ENCODE measurements around the gene XIRP2. TPM values are rescaled to one million over a fixed set of nuclear protein-coding genes. Genes with fewer than 3 reads are reported as not detected.

Gene XIRP2
- total RNA-seq, 1 experiment from 2014 or later = not detected

DNA sequence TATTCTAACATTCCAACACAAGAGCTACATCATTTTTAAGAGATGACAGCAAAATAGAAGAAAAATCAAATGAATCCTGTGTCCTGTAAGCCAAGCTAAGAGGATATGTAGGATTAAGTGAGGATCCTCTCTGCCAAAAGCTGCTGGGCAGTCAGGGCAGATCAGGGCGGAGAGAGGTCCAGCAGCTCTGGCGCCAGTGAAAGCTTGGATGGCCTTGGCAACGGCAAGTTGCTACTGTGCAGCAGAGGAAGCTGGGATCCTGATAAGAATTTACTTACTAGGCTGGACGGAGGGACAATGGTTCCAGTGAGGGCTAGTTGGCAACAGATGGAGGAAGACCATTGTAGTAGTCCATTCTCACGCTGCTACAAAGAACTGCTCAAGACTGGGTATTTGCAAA is 391.5 kb downstream of the XIRP2 start:
- intact Hi-C loops (cut with micrococcal nuclease) = no loop called here
- POLR2A ChIA-PET = no interaction called here
- CTCF ChIA-PET = no interaction called here
- H3K79me2 ChIP-seq (ENCODE audit: insufficient read depth, low read length) = no peaks in the 10 kb centered on the region
- no peak overlapping the region for H3K27ac ChIP-seq (ENCODE audit: low read depth, low read length)
- RAD21 ChIA-PET (ENCODE audit: low non-redundant PET in 1 of 2, low total read pairs in 2 of 2, uncharacterized antibody in 2 of 2, unreplicated experiment in 2 of 2) = no interaction called here
- no peak for TF ChIP-seq POLR2AphosphoS5 (IDR thresholded peaks at IDR 0.05; ENCODE audit: low read depth, low read length)
- no peak for TF ChIP-seq EZH2phosphoT487 (IDR thresholded peaks at IDR 0.05; ENCODE audit: borderline replicate concordance)
- TF ChIP-seq EZH2 (IDR thresholded peaks at IDR 0.05) = no peak
- no peaks in the 10 kb centered on the region for H3K9me3 ChIP-seq (ENCODE audit: control insufficient read depth in 1 of 2, insufficient read depth in 1 of 2, low read depth in 1 of 2, low read length in 2 of 2)
- H3K36me3 ChIP-seq (ENCODE audit: control insufficient read depth in 1 of 2, insufficient read depth in 2 of 2, low read length in 2 of 2) = no peaks in the 10 kb centered on the region
- BruUV-seq (replicated peaks) = no TSS peak
- no peaks in the 10 kb centered on the region for H3K27me3 ChIP-seq (ENCODE audit: insufficient read depth, low read length)
- H3K4me2 ChIP-seq (ENCODE audit: low read length) = no peak overlapping the region
- H3K9ac ChIP-seq (ENCODE audit: low read length) = no peak overlapping the region
- no peak overlapping the region for H2AFZ ChIP-seq (ENCODE audit: low read depth, low read length, poor library complexity, severe bottlenecking)
- no peak overlapping the region for H3K4me3 ChIP-seq (replicated peaks in 1 of 2; ENCODE audit: low read depth in 1 of 2, low read length in 2 of 2)
- no peaks in the 10 kb centered on the region for H4K20me1 ChIP-seq (ENCODE audit: insufficient read depth)
- ATAC-seq (no peak), DNase-seq (ENCODE audit: low read depth, low spot score) (no peak)
- no peaks in the 10 kb centered on the region for H3K4me1 ChIP-seq (ENCODE audit: control insufficient read depth in 1 of 2, insufficient read depth in 2 of 2, low read length in 2 of 2)
- H3K9me2 ChIP-seq (ENCODE audit: insufficient read depth) = no peaks in the 10 kb centered on the region

DNA sequence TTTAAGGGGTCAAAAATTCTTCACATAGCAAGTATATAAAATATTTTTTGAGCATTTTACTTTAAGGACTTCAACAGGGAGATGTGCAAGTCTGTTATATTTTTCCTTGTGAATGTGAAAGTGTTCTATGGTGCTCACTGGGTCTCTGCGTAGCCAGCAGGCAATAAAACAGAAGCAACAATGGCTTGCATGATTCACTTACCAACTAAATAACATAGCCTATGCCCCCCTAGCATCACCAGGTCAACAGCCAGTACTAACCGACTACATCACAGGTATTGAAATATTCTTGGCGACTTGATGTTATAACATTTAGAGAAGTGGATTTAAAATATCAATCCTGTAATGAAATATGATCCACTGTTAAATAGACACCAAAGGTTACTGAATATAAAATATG is 398.9 kb downstream of the XIRP2 start:
- ATAC-seq = no peak

More for the DNA sequence above, 398.9 kb downstream of the XIRP2 start:
- H3K9ac ChIP-seq (ENCODE audit: low read length) = no peak overlapping the region
- no peaks in the 10 kb centered on the region for H4K20me1 ChIP-seq (ENCODE audit: insufficient read depth)
- DNase-seq (ENCODE audit: low read depth, low spot score) = no peak
- no TSS peak for BruUV-seq (replicated peaks)
- POLR2A ChIA-PET = no interaction called here
- RAD21 ChIA-PET (ENCODE audit: low non-redundant PET in 1 of 2, low total read pairs in 2 of 2, uncharacterized antibody in 2 of 2, unreplicated experiment in 2 of 2) = no interaction called here
- H3K27ac ChIP-seq (ENCODE audit: low read depth, low read length) = no peak overlapping the region
- CTCF ChIA-PET = no interaction called here
- H2AFZ ChIP-seq (ENCODE audit: low read depth, low read length, poor library complexity, severe bottlenecking) = no peak overlapping the region
- no peak overlapping the region for H3K4me2 ChIP-seq (ENCODE audit: low read length)
- H3K79me2 ChIP-seq (ENCODE audit: insufficient read depth, low read length) = no peaks in the 10 kb centered on the region
- H3K9me3 ChIP-seq (ENCODE audit: control insufficient read depth in 1 of 2, insufficient read depth in 1 of 2, low read depth in 1 of 2, low read length in 2 of 2) = no peaks in the 10 kb centered on the region
- no peaks in the 10 kb centered on the region for H3K9me2 ChIP-seq (ENCODE audit: insufficient read depth)
- TF ChIP-seq EGR1 (IDR thresholded peaks at IDR 0.05; ENCODE audit: low read depth) = no peak
- TF ChIP-seq, protein P1, sequence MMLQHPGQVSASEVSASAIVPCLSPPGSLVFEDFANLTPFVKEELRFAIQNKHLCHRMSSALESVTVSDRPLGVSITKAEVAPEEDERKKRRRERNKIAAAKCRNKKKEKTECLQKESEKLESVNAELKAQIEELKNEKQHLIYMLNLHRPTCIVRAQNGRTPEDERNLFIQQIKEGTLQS (IDR thresholded peaks at IDR 0.05) = no peak
- no peak for TF ChIP-seq CBX3 (IDR thresholded peaks at IDR 0.05; ENCODE audit: low read depth)
- no peak for TF ChIP-seq ELF1 (IDR thresholded peaks at IDR 0.05; ENCODE audit: borderline replicate concordance, low read depth)
- TF ChIP-seq CEBPB (IDR thresholded peaks at IDR 0.05; ENCODE audit: low read depth) = no peak
- TF ChIP-seq RAD21 (IDR thresholded peaks at IDR 0.05; ENCODE audit: low read depth) = no peak
- no peak for TF ChIP-seq ZFX (IDR thresholded peaks at IDR 0.05)
- no peak for TF ChIP-seq EZH2phosphoT487 (IDR thresholded peaks at IDR 0.05; ENCODE audit: borderline replicate concordance)
- TF ChIP-seq, protein P2, sequence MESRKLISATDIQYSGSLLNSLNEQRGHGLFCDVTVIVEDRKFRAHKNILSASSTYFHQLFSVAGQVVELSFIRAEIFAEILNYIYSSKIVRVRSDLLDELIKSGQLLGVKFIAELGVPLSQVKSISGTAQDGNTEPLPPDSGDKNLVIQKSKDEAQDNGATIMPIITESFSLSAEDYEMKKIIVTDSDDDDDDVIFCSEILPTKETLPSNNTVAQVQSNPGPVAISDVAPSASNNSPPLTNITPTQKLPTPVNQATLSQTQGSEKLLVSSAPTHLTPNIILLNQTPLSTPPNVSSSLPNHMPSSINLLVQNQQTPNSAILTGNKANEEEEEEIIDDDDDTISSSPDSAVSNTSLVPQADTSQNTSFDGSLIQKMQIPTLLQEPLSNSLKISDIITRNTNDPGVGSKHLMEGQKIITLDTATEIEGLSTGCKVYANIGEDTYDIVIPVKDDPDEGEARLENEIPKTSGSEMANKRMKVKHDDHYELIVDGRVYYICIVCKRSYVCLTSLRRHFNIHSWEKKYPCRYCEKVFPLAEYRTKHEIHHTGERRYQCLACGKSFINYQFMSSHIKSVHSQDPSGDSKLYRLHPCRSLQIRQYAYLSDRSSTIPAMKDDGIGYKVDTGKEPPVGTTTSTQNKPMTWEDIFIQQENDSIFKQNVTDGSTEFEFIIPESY (IDR thresholded peaks at IDR 0.05; ENCODE audit: extremely low read depth, insufficient replicate concordance, low read length) = no peak
- no peak for TF ChIP-seq EZH2 (IDR thresholded peaks at IDR 0.05)
- no peak for TF ChIP-seq SIN3A (IDR thresholded peaks at IDR 0.05; ENCODE audit: low read depth)
- TF ChIP-seq SP1 (IDR thresholded peaks at IDR 0.05; ENCODE audit: low read depth) = no peak
- no peak for TF ChIP-seq POLR2AphosphoS5 (IDR thresholded peaks at IDR 0.05; ENCODE audit: low read depth, low read length)
- TF ChIP-seq, protein P3, sequence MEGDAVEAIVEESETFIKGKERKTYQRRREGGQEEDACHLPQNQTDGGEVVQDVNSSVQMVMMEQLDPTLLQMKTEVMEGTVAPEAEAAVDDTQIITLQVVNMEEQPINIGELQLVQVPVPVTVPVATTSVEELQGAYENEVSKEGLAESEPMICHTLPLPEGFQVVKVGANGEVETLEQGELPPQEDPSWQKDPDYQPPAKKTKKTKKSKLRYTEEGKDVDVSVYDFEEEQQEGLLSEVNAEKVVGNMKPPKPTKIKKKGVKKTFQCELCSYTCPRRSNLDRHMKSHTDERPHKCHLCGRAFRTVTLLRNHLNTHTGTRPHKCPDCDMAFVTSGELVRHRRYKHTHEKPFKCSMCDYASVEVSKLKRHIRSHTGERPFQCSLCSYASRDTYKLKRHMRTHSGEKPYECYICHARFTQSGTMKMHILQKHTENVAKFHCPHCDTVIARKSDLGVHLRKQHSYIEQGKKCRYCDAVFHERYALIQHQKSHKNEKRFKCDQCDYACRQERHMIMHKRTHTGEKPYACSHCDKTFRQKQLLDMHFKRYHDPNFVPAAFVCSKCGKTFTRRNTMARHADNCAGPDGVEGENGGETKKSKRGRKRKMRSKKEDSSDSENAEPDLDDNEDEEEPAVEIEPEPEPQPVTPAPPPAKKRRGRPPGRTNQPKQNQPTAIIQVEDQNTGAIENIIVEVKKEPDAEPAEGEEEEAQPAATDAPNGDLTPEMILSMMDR (IDR thresholded peaks at IDR 0.05 in 2 of 3, conservative IDR thresholded peaks at IDR 0.05 in 1 of 3; ENCODE audit: borderline replicate concordance in 1 of 3, insufficient read depth in 1 of 3, low read depth in 2 of 3, low read length in 2 of 3) = no peak
- no peak for TF ChIP-seq JUND (IDR thresholded peaks at IDR 0.05)
- TF ChIP-seq SRF (IDR thresholded peaks at IDR 0.05; ENCODE audit: low read depth) = no peak
- no peak for TF ChIP-seq TCF7L2 (IDR thresholded peaks at IDR 0.05; ENCODE audit: borderline replicate concordance, extremely low read depth, insufficient read depth, insufficient read length)
- peaks cover 0 to 4% of the 10 kb centered on the region in 2 experiments; a peak in 1 of 4 replicates for H3K4me1 ChIP-seq (ENCODE audit: control insufficient read depth in 1 of 2, insufficient read depth in 2 of 2, low read length in 2 of 2)
- peaks cover 6% of the 10 kb centered on the region; the same call in 1 of the 2 replicates for H3K27me3 ChIP-seq (ENCODE audit: insufficient read depth, low read length)
- intact Hi-C loops (cut with micrococcal nuclease) = no loop called here
- H3K36me3 ChIP-seq (ENCODE audit: control insufficient read depth in 1 of 2, insufficient read depth in 2 of 2, low read length in 2 of 2) = no peaks in the 10 kb centered on the region
- H3K4me3 ChIP-seq (replicated peaks in 1 of 2; ENCODE audit: low read depth in 1 of 2, low read length in 2 of 2) = no peak overlapping the region
